HFFc6 (cell line): ENCODE measurements around the gene DBP. TPM values are rescaled to one million over a fixed set of nuclear protein-coding genes. Genes with fewer than 3 reads are reported as not detected.
A peak's percentile ranks its signal among the peaks of the same experiment; 100 is the strongest.
"Not testable (repeated sequence)": the region's sequence is repeated elsewhere in the genome, so short reads cannot be mapped to it uniquely, and the experiment has no call there.

Experiments
- DNase-seq: peaks from one replicate; pipeline ENCODE4 v3.0.0-alpha.2; 2018
- H3K27ac Mint-ChIP-seq: 2 replicates; pipeline ENCODE4 v1.8.0; 2020; ENCODE audit warnings: mild to moderate bottlenecking, mixed read lengths
- H3K27me3 Mint-ChIP-seq: 2 replicates; pipeline ENCODE4 v1.8.0; 2021; ENCODE audit warnings: mild to moderate bottlenecking, moderate library complexity, mixed read lengths; ENCODE audit not compliant: insufficient read depth
- H3K36me3 Mint-ChIP-seq: 2 replicates; pipeline ENCODE4 v1.8.0; 2021; ENCODE audit warnings: low read depth, mixed read lengths
- H3K4me1 Mint-ChIP-seq: 2 replicates; pipeline ENCODE4 v1.8.0; 2020; ENCODE audit warnings: low read depth, mixed read lengths
- H3K4me3 Mint-ChIP-seq: 2 replicates; pipeline ENCODE4 v1.8.0; 2020; ENCODE audit warnings: mild to moderate bottlenecking, moderate library complexity, mixed read lengths
- H3K9me3 Mint-ChIP-seq: 2 replicates; pipeline ENCODE4 v1.8.0; 2020; ENCODE audit warnings: mild to moderate bottlenecking, mixed read lengths
- CTCF ChIP-seq: fragments of 200-600 bp; sonication (generic); IDR thresholded peaks from 2 replicates; pipeline ENCODE4 v1.5.0; 2021; ENCODE audit warnings: antibody characterized with exemption, mild to moderate bottlenecking
- total RNA-seq, 6 experiments: library from RNA; stranded (reverse); fragmentation: NEBNext Ultra II Directional; extraction: Animal tissue kit (Norgen Biotek cat#: 25700); gene quantifications; 2 replicates in 1 of 6; 3 replicates in 5 of 6; pipeline ENCODE4 v1.2.3, GENCODE V29; 2021

The DBP gene
- total RNA-seq, 6 experiments from 2014 or later = 3.8 to 5.7 (median 4.4) TPM

- Mint-ChIP-seq H3K27me3 (no peaks in the 10 kb centered on the region; the same call in 1 of the 2 replicates), H3K9me3 (no peaks in the 10 kb centered on the region)
Measured at GRCh38 chr19:48658483-48658882, 21.3 kb upstream of the DBP start.

DNA sequence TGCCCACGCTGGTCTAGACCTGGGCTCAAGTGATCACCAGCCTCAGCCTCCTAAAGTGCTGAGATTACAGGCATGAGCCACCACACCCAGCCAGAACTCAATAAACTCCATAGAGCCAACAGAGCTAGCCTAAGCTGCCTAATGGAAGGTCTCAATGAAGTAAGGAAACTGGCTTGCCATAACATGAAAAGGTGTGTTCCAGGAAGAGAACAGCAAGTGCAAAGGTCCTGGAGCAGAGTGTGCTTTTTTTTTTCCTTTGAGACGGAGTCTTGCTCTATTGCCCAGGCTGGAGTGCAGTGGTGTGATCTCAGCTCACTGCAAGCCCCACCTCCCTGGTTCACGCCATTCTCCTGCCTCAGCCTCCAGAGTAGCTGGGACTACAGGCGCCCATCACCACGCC is 20.6 kb upstream of the DBP start:
- peaks cover 20% of the 10 kb centered on the region for H3K4me1 Mint-ChIP-seq
- not testable (repeated sequence) for DNase-seq, H3K4me3 Mint-ChIP-seq, H3K27ac Mint-ChIP-seq, H3K9me3 Mint-ChIP-seq, H3K27me3 Mint-ChIP-seq, H3K36me3 Mint-ChIP-seq

More at GRCh38 chr19:48658483-48658882, 21.3 kb upstream of the DBP start:
- H3K36me3 Mint-ChIP-seq = no peaks in the 10 kb centered on the region
- H3K27ac Mint-ChIP-seq = no peak overlapping the region
- H3K4me1 Mint-ChIP-seq = peaks cover 20% of the 10 kb centered on the region
- no peak for TF ChIP-seq CTCF
- DNase-seq = no peak
- no peak overlapping the region for H3K4me3 Mint-ChIP-seq

- Mint-ChIP-seq H3K27me3 (no peaks in the 10 kb centered on the region; the same call in 1 of the 2 replicates), H3K27ac (peak overlapping the region; percentile 57), H3K9me3 (no peaks in the 10 kb centered on the region), H3K4me3 (peak overlapping the region; percentile 22), H3K36me3 (no peaks in the 10 kb centered on the region), H3K4me1 (peaks cover 20% of the 10 kb centered on the region)
- TF ChIP-seq CTCF = no peak
- DNase-seq = peak; percentile 87
Measured at GRCh38 chr19:48656840-48657474, 19.8 kb upstream of the DBP start.

DNA sequence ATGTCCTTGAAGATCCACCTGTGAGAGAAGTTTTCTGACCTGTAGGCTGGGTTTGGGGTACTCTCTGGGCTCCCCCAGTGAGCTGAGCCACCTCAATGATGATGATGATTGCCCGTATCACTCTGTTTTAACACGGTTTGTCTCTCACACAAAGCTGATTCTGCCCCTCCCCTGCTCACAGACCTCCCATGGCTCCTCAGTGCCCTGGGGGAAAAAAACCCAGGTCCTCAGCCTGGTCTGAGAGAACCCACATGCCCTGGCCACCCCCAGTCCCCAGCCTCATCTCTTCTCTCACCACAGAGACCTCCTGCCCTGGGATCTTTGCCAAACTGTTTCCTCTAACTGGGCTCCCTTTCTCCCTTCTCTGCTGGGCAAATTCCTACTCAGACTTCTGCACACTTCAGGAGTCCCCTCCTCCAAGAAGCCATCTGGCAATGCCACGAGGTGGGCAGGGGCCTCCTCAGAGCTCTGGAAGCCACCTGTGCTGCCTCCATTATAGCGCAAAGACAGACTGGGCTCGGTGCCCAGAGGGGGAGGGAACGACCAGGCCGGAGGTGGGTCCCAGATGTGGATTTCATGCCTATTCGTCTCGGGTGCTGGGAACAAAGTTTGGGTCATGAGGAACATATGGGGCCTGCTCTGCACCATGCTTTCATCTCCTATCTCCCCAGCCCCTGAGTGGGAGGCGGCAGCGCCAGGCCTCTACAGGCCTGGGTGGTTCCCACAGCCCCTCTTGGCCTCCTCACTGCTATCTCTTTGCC is 17.3 kb upstream of the DBP start:
- H3K36me3 Mint-ChIP-seq = no peaks in the 10 kb centered on the region
- no peak for DNase-seq
- H3K27me3 Mint-ChIP-seq = peaks cover 2% of the 10 kb centered on the region
- H3K9me3 Mint-ChIP-seq = no peaks in the 10 kb centered on the region
- no peak overlapping the region for H3K4me3 Mint-ChIP-seq
- H3K27ac Mint-ChIP-seq = no peak overlapping the region
- H3K4me1 Mint-ChIP-seq = peaks cover 18% of the 10 kb centered on the region
- TF ChIP-seq CTCF = no peak

GRCh38 chr19:48651683-48652048 is 14.5 kb upstream of the DBP start:
- peaks cover 16% of the 10 kb centered on the region for H3K4me1 Mint-ChIP-seq
- no peak overlapping the region for H3K27ac Mint-ChIP-seq
- no peak for DNase-seq
- no peaks in the 10 kb centered on the region for H3K9me3 Mint-ChIP-seq
- no peaks in the 10 kb centered on the region for H3K36me3 Mint-ChIP-seq
- no peak overlapping the region for H3K4me3 Mint-ChIP-seq
- peaks cover 7% of the 10 kb centered on the region for H3K27me3 Mint-ChIP-seq
- TF ChIP-seq CTCF = no peak

GRCh38 chr19:48650974-48651682 is 13.9 kb upstream of the DBP start:
- TF ChIP-seq CTCF = no peak
- H3K4me3 Mint-ChIP-seq = no peak overlapping the region

More at GRCh38 chr19:48650974-48651682, 13.9 kb upstream of the DBP start:
- no peak for DNase-seq
- peaks cover 13% of the 10 kb centered on the region for H3K4me1 Mint-ChIP-seq
- H3K36me3 Mint-ChIP-seq = no peaks in the 10 kb centered on the region
- H3K9me3 Mint-ChIP-seq = no peaks in the 10 kb centered on the region
- H3K27ac Mint-ChIP-seq = no peak overlapping the region
- peaks cover 7% of the 10 kb centered on the region for H3K27me3 Mint-ChIP-seq
